ENCODE results near the gene KRT15. TPM values are rescaled to one million over a fixed set of nuclear protein-coding genes. Genes with fewer than 3 reads are reported as not detected.
A peak's percentile ranks its signal among the peaks of the same experiment; 100 is the strongest.

Gene KRT15
- total RNA-seq, 1 donor from 2014 or later: 0.79 TPM

- no peak overlapping the region for H3K4me3 Mint-ChIP-seq (ENCODE audit: unreplicated experiment)
- Histone ChIP-seq H3K9ac (ENCODE audit: low read length) (no peak overlapping the region), H3K9me3 (ENCODE audit: insufficient read depth, low read depth, low read length) (no peaks in the 10 kb centered on the region), H3K79me2 (ENCODE audit: insufficient read depth, low read length) (no peaks in the 10 kb centered on the region), H3K27me3 (ENCODE audit: insufficient read depth, low read length) (no peaks in the 10 kb centered on the region), H2AFZ (ENCODE audit: low read depth, low read length) (no peak overlapping the region), H3K4me3 (ENCODE audit: insufficient read depth, low read depth, low read length) (no peak overlapping the region), H3K4me2 (ENCODE audit: low read length) (no peak overlapping the region), H4K20me1 (ENCODE audit: insufficient read depth, low read length) (no peaks in the 10 kb centered on the region), H3K36me3 (ENCODE audit: insufficient read depth, low read length) (no peaks in the 10 kb centered on the region), H3K27ac (ENCODE audit: low read depth, low read length) (no peak overlapping the region), H3K4me1 (ENCODE audit: insufficient read depth, low read length) (no peaks in the 10 kb centered on the region)
- no peak for FAIRE-seq
- peak overlapping the region; percentile 47 for H3K27ac Mint-ChIP-seq (ENCODE audit: unreplicated experiment)
- no peak for DNase-seq (ENCODE audit: low read depth)
- H3K9me3 Mint-ChIP-seq (ENCODE audit: unreplicated experiment): peaks cover 4% of the 10 kb centered on the region
- H3K4me1 Mint-ChIP-seq (ENCODE audit: low read depth, unreplicated experiment): no peaks in the 10 kb centered on the region
- H3K36me3 Mint-ChIP-seq (ENCODE audit: low read depth, unreplicated experiment): no peaks in the 10 kb centered on the region
- peaks cover 50% of the 10 kb centered on the region for H3K27me3 Mint-ChIP-seq (ENCODE audit: low read depth, unreplicated experiment)
- no peak for TF ChIP-seq EZH2 (IDR thresholded peaks at IDR 0.05; ENCODE audit: insufficient read depth, low read length)
These were observed 38.6 kb downstream of the KRT15 start for GRCh38 chr17:41480136-41480535.

DNA sequence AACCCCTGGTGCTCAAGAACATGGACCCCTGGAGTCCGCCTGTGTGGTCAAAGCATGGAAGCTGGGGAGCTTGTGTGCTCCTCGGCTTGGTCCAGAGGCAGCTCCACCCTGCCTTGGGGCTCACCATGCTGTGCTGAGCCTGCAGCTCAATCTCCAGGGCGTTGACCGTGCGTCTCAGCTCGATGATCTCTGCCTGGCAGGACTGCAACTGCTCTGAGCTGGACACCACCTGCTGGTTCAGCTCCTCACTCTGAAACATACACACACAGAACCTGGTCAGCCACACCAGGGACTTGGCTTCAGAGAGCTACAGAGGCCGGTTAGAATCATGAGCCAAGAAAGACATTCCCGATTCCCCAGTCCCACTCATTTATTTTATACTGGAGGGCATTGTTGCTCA is 40.5 kb downstream of the KRT15 start:
- no peak overlapping the region for H3K9ac ChIP-seq (ENCODE audit: low read length)
- no peak overlapping the region for H3K4me3 ChIP-seq (ENCODE audit: insufficient read depth, low read depth, low read length)
- no peak overlapping the region for H2AFZ ChIP-seq (ENCODE audit: low read depth, low read length)
- Mint-ChIP-seq H3K27ac (ENCODE audit: unreplicated experiment) (no peak overlapping the region), H3K9me3 (ENCODE audit: unreplicated experiment) (peaks cover 5% of the 10 kb centered on the region), H3K4me3 (ENCODE audit: unreplicated experiment) (no peak overlapping the region), H3K4me1 (ENCODE audit: low read depth, unreplicated experiment) (no peaks in the 10 kb centered on the region), H3K27me3 (ENCODE audit: low read depth, unreplicated experiment) (peaks cover 43% of the 10 kb centered on the region), H3K36me3 (ENCODE audit: low read depth, unreplicated experiment) (no peaks in the 10 kb centered on the region)
- FAIRE-seq: no peak
- no peak for DNase-seq (ENCODE audit: low read depth)
- H3K4me2 ChIP-seq (ENCODE audit: low read length): no peak overlapping the region
- no peaks in the 10 kb centered on the region for H3K79me2 ChIP-seq (ENCODE audit: insufficient read depth, low read length)
- TF ChIP-seq EZH2 (IDR thresholded peaks at IDR 0.05; ENCODE audit: insufficient read depth, low read length) (no peak), CTCF (IDR thresholded peaks at IDR 0.05; ENCODE audit: insufficient read depth, low read depth, low read length) (no peak)
- no peaks in the 10 kb centered on the region for H3K36me3 ChIP-seq (ENCODE audit: insufficient read depth, low read length)
- H3K27ac ChIP-seq (ENCODE audit: low read depth, low read length): no peak overlapping the region
- no peaks in the 10 kb centered on the region for H3K9me3 ChIP-seq (ENCODE audit: insufficient read depth, low read depth, low read length)
- no peaks in the 10 kb centered on the region for H3K4me1 ChIP-seq (ENCODE audit: insufficient read depth, low read length)
- no peaks in the 10 kb centered on the region for H4K20me1 ChIP-seq (ENCODE audit: insufficient read depth, low read length)
- H3K27me3 ChIP-seq (ENCODE audit: insufficient read depth, low read length): no peaks in the 10 kb centered on the region

DNA sequence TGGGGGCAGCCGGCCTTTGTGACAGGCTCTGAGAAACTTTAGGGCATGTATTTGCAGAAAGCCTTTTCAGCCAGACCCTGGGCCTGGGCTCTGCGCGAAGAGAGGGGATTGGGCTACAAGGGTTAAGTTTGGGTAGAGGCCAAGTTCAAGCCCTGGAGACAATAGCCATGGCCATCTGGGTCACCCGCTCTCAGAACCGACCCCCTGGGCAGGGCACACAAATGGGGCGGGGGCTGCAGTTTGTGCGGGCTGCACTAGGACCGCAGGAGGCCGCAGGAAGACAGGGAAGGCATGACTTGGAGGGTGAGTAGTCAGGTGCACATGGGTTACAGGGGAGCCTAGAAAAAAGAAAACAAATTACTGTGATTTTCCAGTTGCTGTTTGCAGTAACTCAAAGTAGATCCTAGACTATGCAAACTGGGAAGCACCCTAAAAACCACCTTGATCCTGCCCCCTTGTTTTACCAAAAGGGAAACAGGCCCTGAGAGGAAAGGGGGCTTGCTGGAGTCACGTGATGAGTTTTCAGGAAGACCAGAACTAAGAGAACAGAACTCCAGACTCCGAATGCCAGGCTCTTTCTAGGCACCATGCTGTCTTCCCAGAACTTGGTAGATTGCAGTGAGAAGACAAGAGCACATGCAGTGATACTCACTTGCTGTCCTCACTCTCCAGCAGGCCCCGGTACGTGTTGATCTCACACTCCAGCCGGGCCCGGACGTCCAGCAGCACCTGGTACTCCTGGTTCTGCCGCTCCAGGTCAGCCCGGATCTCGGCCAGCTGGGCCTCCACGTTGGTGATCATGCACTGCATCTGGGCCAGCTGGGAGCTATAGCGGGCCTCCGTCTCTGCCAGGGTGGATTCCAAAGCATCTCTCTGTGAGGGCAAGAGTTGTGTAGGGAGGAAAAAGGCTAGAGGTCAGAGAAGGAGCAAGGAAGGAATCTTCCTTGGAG is 41.5 kb downstream of the KRT15 start:
- no peaks in the 10 kb centered on the region for H3K4me1 Mint-ChIP-seq (ENCODE audit: low read depth, unreplicated experiment)
- Histone ChIP-seq H3K9me3 (ENCODE audit: insufficient read depth, low read depth, low read length) (no peaks in the 10 kb centered on the region), H3K27me3 (ENCODE audit: insufficient read depth, low read length) (no peaks in the 10 kb centered on the region), H3K4me3 (ENCODE audit: insufficient read depth, low read depth, low read length) (no peak overlapping the region), H3K27ac (ENCODE audit: low read depth, low read length) (no peak overlapping the region), H4K20me1 (ENCODE audit: insufficient read depth, low read length) (no peaks in the 10 kb centered on the region), H2AFZ (ENCODE audit: low read depth, low read length) (no peak overlapping the region), H3K4me2 (ENCODE audit: low read length) (no peak overlapping the region), H3K79me2 (ENCODE audit: insufficient read depth, low read length) (no peaks in the 10 kb centered on the region), H3K4me1 (ENCODE audit: insufficient read depth, low read length) (no peaks in the 10 kb centered on the region), H3K36me3 (ENCODE audit: insufficient read depth, low read length) (no peaks in the 10 kb centered on the region), H3K9ac (ENCODE audit: low read length) (no peak overlapping the region)
- H3K36me3 Mint-ChIP-seq (ENCODE audit: low read depth, unreplicated experiment): no peaks in the 10 kb centered on the region
- H3K4me3 Mint-ChIP-seq (ENCODE audit: unreplicated experiment): no peak overlapping the region
- FAIRE-seq (no peak), DNase-seq (ENCODE audit: low read depth) (no peak)
- TF ChIP-seq CTCF (IDR thresholded peaks at IDR 0.05; ENCODE audit: insufficient read depth, low read depth, low read length): no peak
- TF ChIP-seq EZH2 (IDR thresholded peaks at IDR 0.05; ENCODE audit: insufficient read depth, low read length): no peak
- peaks cover 45% of the 10 kb centered on the region for H3K27me3 Mint-ChIP-seq (ENCODE audit: low read depth, unreplicated experiment)
- H3K9me3 Mint-ChIP-seq (ENCODE audit: unreplicated experiment): peaks cover 8% of the 10 kb centered on the region
- no peak overlapping the region for H3K27ac Mint-ChIP-seq (ENCODE audit: unreplicated experiment)

Data from astrocyte (in vitro differentiated cells and primary cell).